PC-3 (cell line): ENCODE data around the gene BAIAP2. TPM values are rescaled to one million over a fixed set of nuclear protein-coding genes. Genes with fewer than 3 reads are reported as not detected.

ENCODE experiments used
- ATAC-seq: fragments of 200-7000 bp; cut with Tn5 transposase; 2 replicates; pipeline ENCODE4 v1.9.1; 2020; ENCODE audit warnings: mild to moderate bottlenecking, moderate library complexity
- BruUV-seq: library from RNA; stranded (reverse); fragments of 400-500 nt; replicated peaks from 2 replicates; lab custom pipeline; 2021; lab: Mats Ljungman, UMichigan
- CTCF ChIA-PET: fragments of 300-600 bp; sonication (Branson Sonifier 250); formaldehyde crosslinking; loops from one replicate; lab custom pipeline; 2022; ENCODE audit warnings: antibody characterized with exemption; lab: Charles Lee
- POLR2A ChIA-PET: fragments of 300-600 bp; sonication (Branson Sonifier 250); formaldehyde crosslinking; loops from one replicate; lab custom pipeline; 2022; ENCODE audit warnings: antibody characterized with exemption; ENCODE audit not compliant: unreplicated experiment; lab: Charles Lee
- DNase-seq: peaks from one replicate; pipeline ENCODE4 v3.0.0-alpha.2; 2015
- H2AFZ ChIP-seq: fragments of 300-600 bp; sonication (generic); 2 replicates; pipeline ENCODE4 v1.6.0; 2016; ENCODE audit warnings: antibody characterized with exemption, low read length
- H3F3A ChIP-seq: fragments of 300-600 bp; sonication (generic); one replicate; pipeline ENCODE4 v1.6.0; 2017; ENCODE audit warnings: antibody characterized with exemption, low read length, control low read depth, mild to moderate bottlenecking; ENCODE audit not compliant: unreplicated experiment
- H3K27ac ChIP-seq: fragments of 300-600 bp; sonication (generic); 2 replicates; pipeline ENCODE4 v1.5.1; 2016; ENCODE audit warnings: mild to moderate bottlenecking, low read length
- H3K27me3 ChIP-seq: fragments of 300-600 bp; sonication (generic); 2 replicates; pipeline ENCODE4 v1.6.1; 2016; ENCODE audit warnings: low read length, mixed read lengths
- H3K36me3 ChIP-seq: fragments of 300-600 bp; sonication (generic); 2 replicates; pipeline ENCODE4 v1.6.1; 2016; ENCODE audit warnings: low read depth, mixed run types, low read length, mixed read lengths
- H3K4me1 ChIP-seq: fragments of 300-600 bp; sonication (generic); 2 replicates; pipeline ENCODE4 v1.5.1; 2016; ENCODE audit warnings: low read length; ENCODE audit not compliant: insufficient read depth
- H3K4me2 ChIP-seq: fragments of 300-600 bp; sonication (generic); 2 replicates; pipeline ENCODE4 v1.6.0; 2016; ENCODE audit warnings: low read length
- H3K4me3 ChIP-seq: fragments of 300-600 bp; sonication (generic); 2 replicates; pipeline ENCODE4 v1.5.1; 2016; ENCODE audit warnings: mild to moderate bottlenecking, low read length, mixed read lengths
- H3K79me2 ChIP-seq: fragments of 300-600 bp; sonication (generic); 2 replicates; pipeline ENCODE4 v1.6.1; 2017; ENCODE audit warnings: low read length, mixed read lengths
- H3K9ac ChIP-seq: fragments of 300-600 bp; sonication (generic); 2 replicates; pipeline ENCODE4 v1.6.0; 2016; ENCODE audit warnings: mild to moderate bottlenecking, low read length
- H3K9me2 ChIP-seq: fragments of 300-600 bp; sonication (generic); replicated peaks from 2 replicates; pipeline ENCODE4 v1.6.1; 2016; ENCODE audit warnings: mixed run types, low read length, mixed read lengths
- H3K9me3 ChIP-seq: fragments of 300-600 bp; sonication (generic); 2 replicates; pipeline ENCODE4 v1.6.1; 2016; ENCODE audit warnings: low read length, mixed read lengths
- H4K20me1 ChIP-seq: fragments of 300-600 bp; sonication (generic); 2 replicates; pipeline ENCODE4 v1.6.1; 2016; ENCODE audit warnings: low read length, mixed read lengths
- EZH2 ChIP-seq: fragments of 300-600 bp; sonication (generic); IDR thresholded peaks from one replicate; pipeline ENCODE4 v1.6.1; 2017; ENCODE audit warnings: antibody characterized with exemption, mild to moderate bottlenecking, low read length; ENCODE audit not compliant: unreplicated experiment
- EZH2phosphoT487 ChIP-seq: fragments of 300-600 bp; sonication (generic); IDR thresholded peaks from 2 replicates; pipeline ENCODE4 v1.6.1; 2018; ENCODE audit warnings: mild to moderate bottlenecking, antibody characterized with exemption, low read length, borderline replicate concordance
- intact Hi-C: fragments of 100-400 bp; cut with micrococcal nuclease; formaldehyde crosslinking; loops from 2 replicates; pipeline ENCODE4 v1.9.0; 2023
- total RNA-seq: library from RNA; depleted of rRNA; stranded (reverse); fragments of >200 nt; gene quantifications from 2 replicates; pipeline ENCODE4 v1.2.3, GENCODE V29; 2014
- TF ChIP-seq, protein P1 (sequence below): fragments of 300-600 bp; sonication (generic); conservative IDR thresholded peaks from 2 replicates; pipeline ENCODE4 v1.5.1; 2017; ENCODE audit warnings: antibody characterized with exemption, low read depth, mild to moderate bottlenecking, low read length

BAIAP2 gene
- total RNA-seq, 1 experiment from 2014 or later = 56.9 TPM

- no peaks in the 10 kb centered on the region for H3K4me1 ChIP-seq
- H3K4me3 ChIP-seq = no peak overlapping the region
- H2AFZ ChIP-seq = no peak overlapping the region
- H3K36me3 ChIP-seq = peaks cover under 1% of the 10 kb centered on the region; the same call in 1 of the 2 replicates
- no TSS peak for BruUV-seq
- DNase-seq (no peak), ATAC-seq (no peak)
- TF ChIP-seq EZH2 = no peak
- TF ChIP-seq EZH2phosphoT487 = no peak
- TF ChIP-seq, protein P1, sequence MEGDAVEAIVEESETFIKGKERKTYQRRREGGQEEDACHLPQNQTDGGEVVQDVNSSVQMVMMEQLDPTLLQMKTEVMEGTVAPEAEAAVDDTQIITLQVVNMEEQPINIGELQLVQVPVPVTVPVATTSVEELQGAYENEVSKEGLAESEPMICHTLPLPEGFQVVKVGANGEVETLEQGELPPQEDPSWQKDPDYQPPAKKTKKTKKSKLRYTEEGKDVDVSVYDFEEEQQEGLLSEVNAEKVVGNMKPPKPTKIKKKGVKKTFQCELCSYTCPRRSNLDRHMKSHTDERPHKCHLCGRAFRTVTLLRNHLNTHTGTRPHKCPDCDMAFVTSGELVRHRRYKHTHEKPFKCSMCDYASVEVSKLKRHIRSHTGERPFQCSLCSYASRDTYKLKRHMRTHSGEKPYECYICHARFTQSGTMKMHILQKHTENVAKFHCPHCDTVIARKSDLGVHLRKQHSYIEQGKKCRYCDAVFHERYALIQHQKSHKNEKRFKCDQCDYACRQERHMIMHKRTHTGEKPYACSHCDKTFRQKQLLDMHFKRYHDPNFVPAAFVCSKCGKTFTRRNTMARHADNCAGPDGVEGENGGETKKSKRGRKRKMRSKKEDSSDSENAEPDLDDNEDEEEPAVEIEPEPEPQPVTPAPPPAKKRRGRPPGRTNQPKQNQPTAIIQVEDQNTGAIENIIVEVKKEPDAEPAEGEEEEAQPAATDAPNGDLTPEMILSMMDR = no peak
- no peak overlapping the region for H3K9ac ChIP-seq
- H3K9me3 ChIP-seq = no peaks in the 10 kb centered on the region
- ChIA-PET POLR2A (no interaction called here), CTCF (no interaction called here)
- no peaks in the 10 kb centered on the region for H3K27me3 ChIP-seq
- no peaks in the 10 kb centered on the region for H4K20me1 ChIP-seq
- no peaks in the 10 kb centered on the region for H3K79me2 ChIP-seq
- no peaks in the 10 kb centered on the region for H3F3A ChIP-seq
- intact Hi-C loops = no loop called here
- no peaks in the 10 kb centered on the region for H3K9me2 ChIP-seq
- H3K27ac ChIP-seq = no peak overlapping the region
- H3K4me2 ChIP-seq = no peak overlapping the region
These were observed 46.5 kb downstream of the BAIAP2 start for GRCh38 chr17:81081222-81082176.

- Histone ChIP-seq H3K36me3 (peaks cover 6% of the 10 kb centered on the region; the same call in 1 of the 2 replicates), H3K27me3 (no peaks in the 10 kb centered on the region), H3K4me1 (no peaks in the 10 kb centered on the region), H4K20me1 (no peaks in the 10 kb centered on the region), H3K27ac (no peak overlapping the region), H3K4me2 (no peak overlapping the region), H3K9ac (no peak overlapping the region), H3K4me3 (no peak overlapping the region), H3K79me2 (no peaks in the 10 kb centered on the region), H3K9me3 (no peaks in the 10 kb centered on the region), H2AFZ (no peak overlapping the region), H3K9me2 (no peaks in the 10 kb centered on the region), H3F3A (no peaks in the 10 kb centered on the region)
- intact Hi-C loops = no loop called here
- no peak for DNase-seq
- ChIA-PET CTCF (no interaction called here), POLR2A (no interaction called here)
- ATAC-seq = no peak
- no TSS peak for BruUV-seq
- TF ChIP-seq, protein P1 = no peak
- TF ChIP-seq EZH2 = no peak
- no peak for TF ChIP-seq EZH2phosphoT487
These were observed 47.5 kb downstream of the BAIAP2 start for GRCh38 chr17:81082177-81083073.
